NK-92 (cell line): ENCODE results near the gene CELF2.

Experiments
- DNase-seq: peaks from one replicate; lab custom pipeline; 2025; ENCODE audit not compliant: unreplicated experiment; lab: John Stamatoyannopoulos, UW

The CELF2 gene

GRCh38 chr10:11093771-11094736, 76.4 kb downstream of the CELF2 start:
- no peak for DNase-seq

GRCh38 chr10:11095374-11095801, 77.7 kb downstream of the CELF2 start:
- DNase-seq: no peak

GRCh38 chr10:11096422-11096821, 78.8 kb downstream of the CELF2 start:
- DNase-seq: no peak

- no peak for DNase-seq
Measured at GRCh38 chr10:11097686-11098085, 80.0 kb downstream of the CELF2 start.

GRCh38 chr10:11098666-11099065, 81.0 kb downstream of the CELF2 start:
- DNase-seq: no peak

- no peak for DNase-seq
Measured at GRCh38 chr10:11104772-11105675, 87.4 kb downstream of the CELF2 start.

GRCh38 chr10:11105676-11106004, 88.0 kb downstream of the CELF2 start:
- no peak for DNase-seq

- no peak for DNase-seq
Measured at GRCh38 chr10:11106621-11107374, 89.1 kb downstream of the CELF2 start.

- no peak for DNase-seq
Measured at GRCh38 chr10:11107948-11108347, 90.3 kb downstream of the CELF2 start.

GRCh38 chr10:11108356-11108755, 90.7 kb downstream of the CELF2 start:
- DNase-seq: no peak

GRCh38 chr10:11109590-11109989, 91.9 kb downstream of the CELF2 start:
- no peak for DNase-seq

GRCh38 chr10:11110539-11110938, 92.9 kb downstream of the CELF2 start:
- no peak for DNase-seq

GRCh38 chr10:11111490-11111889, 93.8 kb downstream of the CELF2 start:
- no peak for DNase-seq

GRCh38 chr10:11112718-11113117, 95.0 kb downstream of the CELF2 start:
- no peak for DNase-seq

- no peak for DNase-seq
Measured at GRCh38 chr10:11113156-11113555, 95.5 kb downstream of the CELF2 start.

GRCh38 chr10:11114269-11114668, 96.6 kb downstream of the CELF2 start:
- no peak for DNase-seq

GRCh38 chr10:11115337-11115736, 97.7 kb downstream of the CELF2 start:
- no peak for DNase-seq

GRCh38 chr10:11116361-11116760, 98.7 kb downstream of the CELF2 start:
- no peak for DNase-seq

GRCh38 chr10:11116817-11117216, 99.1 kb downstream of the CELF2 start:
- DNase-seq: no peak

- no peak for DNase-seq
Measured at GRCh38 chr10:11118686-11119085, 101.0 kb downstream of the CELF2 start.

GRCh38 chr10:11119843-11120242, 102.2 kb downstream of the CELF2 start:
- no peak for DNase-seq
